ENCODE measurements around the gene UAP1.
A peak's percentile ranks its signal among the peaks of the same experiment; 100 is the strongest.

DNA sequence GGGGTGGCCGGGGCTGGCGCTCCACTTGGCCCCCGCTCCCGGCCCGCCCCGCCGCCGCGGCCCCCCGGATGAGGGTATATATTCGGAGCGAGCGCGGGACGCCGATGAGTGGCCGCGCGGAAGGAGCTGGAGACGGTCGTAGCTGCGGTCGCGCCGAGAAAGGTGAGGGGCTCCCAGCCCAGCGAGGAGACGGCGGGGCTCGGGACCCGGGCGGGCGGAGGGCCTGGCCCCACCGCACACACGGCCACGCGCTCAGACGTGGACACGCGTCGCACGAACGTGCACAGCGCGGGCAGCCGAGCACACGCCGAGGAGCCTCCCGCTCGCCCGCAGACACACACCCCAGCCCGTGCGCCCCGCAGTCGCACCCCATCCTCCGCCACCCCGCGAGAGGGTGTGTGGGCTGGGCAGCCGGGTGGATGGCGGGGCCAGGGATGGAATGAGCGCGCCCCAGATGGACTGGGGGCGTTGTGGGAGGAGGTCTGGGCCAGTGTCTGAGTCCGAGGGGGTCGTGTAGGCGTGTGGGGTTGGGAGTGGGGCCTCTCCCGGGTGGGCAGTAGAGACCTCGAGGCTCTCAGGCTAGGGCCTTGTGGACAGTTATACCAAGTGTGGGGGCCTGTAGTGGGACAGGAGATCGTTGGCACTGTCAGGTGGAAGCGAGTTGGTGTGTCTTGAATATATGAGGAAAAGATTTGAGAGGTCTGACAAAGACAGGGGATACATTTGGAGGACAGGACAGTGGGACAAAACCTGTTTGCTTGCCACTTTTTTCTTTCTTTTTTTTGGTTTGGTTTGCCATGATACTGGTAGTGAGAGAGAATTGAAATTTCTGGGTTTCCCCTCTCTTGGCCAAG, at the start of gene UAP1:
- TF ChIP-seq, protein P1, sequence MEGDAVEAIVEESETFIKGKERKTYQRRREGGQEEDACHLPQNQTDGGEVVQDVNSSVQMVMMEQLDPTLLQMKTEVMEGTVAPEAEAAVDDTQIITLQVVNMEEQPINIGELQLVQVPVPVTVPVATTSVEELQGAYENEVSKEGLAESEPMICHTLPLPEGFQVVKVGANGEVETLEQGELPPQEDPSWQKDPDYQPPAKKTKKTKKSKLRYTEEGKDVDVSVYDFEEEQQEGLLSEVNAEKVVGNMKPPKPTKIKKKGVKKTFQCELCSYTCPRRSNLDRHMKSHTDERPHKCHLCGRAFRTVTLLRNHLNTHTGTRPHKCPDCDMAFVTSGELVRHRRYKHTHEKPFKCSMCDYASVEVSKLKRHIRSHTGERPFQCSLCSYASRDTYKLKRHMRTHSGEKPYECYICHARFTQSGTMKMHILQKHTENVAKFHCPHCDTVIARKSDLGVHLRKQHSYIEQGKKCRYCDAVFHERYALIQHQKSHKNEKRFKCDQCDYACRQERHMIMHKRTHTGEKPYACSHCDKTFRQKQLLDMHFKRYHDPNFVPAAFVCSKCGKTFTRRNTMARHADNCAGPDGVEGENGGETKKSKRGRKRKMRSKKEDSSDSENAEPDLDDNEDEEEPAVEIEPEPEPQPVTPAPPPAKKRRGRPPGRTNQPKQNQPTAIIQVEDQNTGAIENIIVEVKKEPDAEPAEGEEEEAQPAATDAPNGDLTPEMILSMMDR (IDR thresholded peaks at IDR 0.05), result no peak
- peak; percentile 95 for TF ChIP-seq POLR2A (IDR thresholded peaks at IDR 0.05)

Data from right lobe of liver (tissue), 4 donors.